ENCODE measurements around the gene ATOSB.

- TF ChIP-seq, protein P1, sequence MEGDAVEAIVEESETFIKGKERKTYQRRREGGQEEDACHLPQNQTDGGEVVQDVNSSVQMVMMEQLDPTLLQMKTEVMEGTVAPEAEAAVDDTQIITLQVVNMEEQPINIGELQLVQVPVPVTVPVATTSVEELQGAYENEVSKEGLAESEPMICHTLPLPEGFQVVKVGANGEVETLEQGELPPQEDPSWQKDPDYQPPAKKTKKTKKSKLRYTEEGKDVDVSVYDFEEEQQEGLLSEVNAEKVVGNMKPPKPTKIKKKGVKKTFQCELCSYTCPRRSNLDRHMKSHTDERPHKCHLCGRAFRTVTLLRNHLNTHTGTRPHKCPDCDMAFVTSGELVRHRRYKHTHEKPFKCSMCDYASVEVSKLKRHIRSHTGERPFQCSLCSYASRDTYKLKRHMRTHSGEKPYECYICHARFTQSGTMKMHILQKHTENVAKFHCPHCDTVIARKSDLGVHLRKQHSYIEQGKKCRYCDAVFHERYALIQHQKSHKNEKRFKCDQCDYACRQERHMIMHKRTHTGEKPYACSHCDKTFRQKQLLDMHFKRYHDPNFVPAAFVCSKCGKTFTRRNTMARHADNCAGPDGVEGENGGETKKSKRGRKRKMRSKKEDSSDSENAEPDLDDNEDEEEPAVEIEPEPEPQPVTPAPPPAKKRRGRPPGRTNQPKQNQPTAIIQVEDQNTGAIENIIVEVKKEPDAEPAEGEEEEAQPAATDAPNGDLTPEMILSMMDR (IDR thresholded peaks at IDR 0.05) = no peak
- TF ChIP-seq POLR2A (IDR thresholded peaks at IDR 0.05) = no peak
- no peak for TF ChIP-seq EP300 (IDR thresholded peaks at IDR 0.05)
These were observed 58.4 kb downstream of the ATOSB start for GRCh38 chr9:35057271-35057620.

Data from ovary (tissue), 3 donors.